DMS114 treated with DMSO at 0.1 percent for 48 hours (cell line): ENCODE measurements around the gene IFITM10.

ENCODE experiments used
- DNase-seq: peaks from one replicate; lab custom pipeline; 2025; ENCODE audit not compliant: unreplicated experiment; lab: John Stamatoyannopoulos, UW

IFITM10 gene

DNA sequence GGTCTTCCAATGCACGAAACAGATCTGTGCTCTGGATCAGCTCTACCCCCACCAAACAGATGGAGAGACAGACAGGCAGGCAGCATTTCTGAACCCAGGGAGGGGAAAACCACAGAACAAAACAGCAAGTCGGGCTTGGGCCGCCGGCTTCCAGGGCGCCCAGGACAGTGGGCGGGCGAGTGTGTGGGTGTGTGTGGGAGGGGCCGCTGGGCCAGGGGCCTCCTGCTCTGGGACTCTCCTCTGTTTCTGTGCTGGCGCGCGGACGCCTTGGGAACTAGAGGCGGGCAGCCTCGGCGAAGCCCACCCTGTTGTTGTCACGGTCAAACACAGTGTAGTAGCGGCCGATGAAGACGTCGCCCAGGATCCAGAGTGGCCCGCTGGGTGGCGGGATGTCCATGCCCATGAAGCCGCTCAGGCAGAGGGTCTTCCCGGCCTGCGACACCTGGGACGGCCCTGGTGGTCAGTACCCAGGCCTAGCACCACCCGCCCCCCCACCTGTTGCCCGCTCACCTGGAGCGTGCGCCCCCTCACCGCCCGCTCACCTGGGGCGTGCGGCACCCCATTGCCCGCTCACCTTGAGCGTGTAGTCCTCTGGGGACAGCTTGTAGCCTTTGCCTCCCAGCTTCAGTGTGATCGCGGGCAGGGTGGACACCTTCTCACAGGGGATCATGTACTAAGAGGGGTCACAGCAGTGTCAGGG lies 3.0 kb upstream of the IFITM10 start:
- DNase-seq = no peak

DNA sequence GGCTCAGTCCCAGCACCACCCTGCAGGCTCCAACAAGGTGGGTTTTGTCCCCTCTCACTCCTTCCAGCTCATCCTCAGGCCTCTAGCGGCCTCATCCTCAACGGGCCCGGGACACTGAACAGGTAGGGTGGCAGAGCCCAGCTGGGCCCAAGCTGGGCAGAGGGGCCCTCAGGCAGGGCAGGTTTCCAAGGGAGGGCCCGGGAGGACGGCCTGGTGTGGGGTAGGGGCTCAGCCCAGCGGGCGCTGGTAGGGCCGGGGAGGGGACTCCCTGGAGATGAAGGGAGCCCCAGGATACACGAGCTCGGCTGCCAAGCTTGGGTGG lies 2.5 kb upstream of the IFITM10 start:
- no peak for DNase-seq

DNA sequence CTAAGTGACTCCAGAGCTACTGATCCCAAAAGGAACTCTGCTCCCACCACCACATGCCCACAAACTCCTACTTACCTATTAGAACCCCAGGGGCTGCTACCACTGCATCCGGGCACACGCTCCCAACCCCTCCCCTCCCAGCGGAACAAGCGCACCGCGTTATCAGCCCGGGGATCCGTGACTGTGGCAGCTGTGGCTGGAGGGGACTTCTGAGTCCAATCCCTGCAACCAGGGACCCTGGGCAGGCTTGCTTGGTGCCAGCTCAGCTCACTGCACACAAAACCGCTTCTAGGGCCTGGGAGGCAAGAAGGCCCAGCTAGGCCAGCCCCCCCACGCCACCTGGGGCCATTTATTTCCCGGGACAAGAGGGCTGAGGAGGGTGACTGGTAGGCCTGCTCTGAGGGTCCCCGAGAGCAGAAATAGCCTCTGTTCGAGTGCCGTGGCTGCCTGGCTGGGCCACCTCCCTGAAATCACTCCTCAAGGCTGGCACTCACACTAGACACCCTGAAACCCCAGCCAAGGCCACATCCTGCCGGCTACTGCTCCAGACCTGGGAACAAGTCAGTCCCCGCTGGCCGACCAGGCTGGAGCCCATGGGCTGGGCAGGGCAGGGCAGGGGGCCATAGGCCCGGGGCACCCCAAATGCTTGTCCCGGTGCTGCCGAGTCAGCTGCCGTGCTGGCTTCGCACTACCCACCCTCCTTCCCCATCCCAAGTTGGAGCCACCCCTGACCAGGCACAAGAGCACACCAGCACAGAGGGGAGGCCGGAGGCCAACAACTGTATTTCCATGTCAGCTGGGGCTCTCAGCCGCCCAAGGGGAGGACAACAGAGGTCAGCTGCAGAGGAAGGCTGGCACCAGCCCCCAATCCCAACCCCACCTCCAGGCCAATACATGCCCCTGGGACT lies 1.9 kb upstream of the IFITM10 start:
- DNase-seq = no peak

DNA sequence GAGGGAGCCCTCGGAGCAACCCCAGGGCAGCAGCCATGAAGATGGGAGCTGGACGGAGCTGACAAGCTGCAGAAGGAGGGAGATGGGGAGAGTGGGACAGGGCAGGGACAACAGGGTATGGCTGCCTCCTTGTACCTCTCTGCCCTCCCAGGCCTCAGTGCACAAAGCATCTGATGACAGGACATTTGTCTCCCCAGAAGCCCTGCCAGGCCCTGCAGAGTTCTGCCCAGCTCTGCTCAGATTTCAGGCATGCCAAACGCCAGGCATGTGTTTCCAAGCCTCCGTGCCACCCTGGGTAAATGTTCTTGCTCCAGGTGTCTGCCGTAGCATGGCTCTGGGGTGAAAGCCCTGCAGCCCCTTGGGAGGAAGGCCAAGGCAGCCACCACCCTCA lies 1.1 kb upstream of the IFITM10 start:
- no peak for DNase-seq

DNA sequence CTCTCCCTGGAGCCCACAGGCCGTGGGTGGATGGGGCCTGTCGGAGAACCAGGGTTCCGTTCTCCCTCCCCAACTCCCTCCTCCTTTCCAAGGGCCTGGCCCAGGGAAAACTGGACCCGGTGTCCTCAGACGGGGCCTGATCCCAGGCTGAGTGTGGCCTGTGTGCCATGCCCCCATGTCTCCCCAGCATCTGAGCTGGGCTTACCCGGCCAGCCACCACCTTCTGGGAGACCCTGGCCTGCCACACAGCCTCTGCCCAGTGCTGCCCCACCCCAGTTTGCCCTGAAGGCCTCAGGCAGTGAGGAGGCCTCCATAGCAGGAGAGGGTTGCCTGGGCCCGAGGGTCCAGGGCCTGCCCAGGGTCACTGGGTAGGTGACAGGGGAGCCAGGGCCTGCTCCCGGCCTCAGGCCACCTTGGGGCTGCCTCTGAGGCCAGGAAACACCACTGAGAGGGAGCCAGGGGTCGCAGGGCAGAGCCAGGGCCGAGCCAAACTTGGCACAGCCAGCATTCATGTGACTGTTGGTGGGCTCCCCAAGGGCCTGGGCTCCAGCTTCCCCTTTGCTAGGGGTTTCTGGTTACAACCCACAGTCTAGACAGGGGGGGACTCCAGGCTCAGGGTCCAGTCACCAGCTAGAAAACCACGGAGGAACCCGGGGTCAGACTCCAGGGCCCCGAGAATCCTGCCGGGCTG lies 590 bp upstream of the IFITM10 start:
- no peak for DNase-seq

DNA sequence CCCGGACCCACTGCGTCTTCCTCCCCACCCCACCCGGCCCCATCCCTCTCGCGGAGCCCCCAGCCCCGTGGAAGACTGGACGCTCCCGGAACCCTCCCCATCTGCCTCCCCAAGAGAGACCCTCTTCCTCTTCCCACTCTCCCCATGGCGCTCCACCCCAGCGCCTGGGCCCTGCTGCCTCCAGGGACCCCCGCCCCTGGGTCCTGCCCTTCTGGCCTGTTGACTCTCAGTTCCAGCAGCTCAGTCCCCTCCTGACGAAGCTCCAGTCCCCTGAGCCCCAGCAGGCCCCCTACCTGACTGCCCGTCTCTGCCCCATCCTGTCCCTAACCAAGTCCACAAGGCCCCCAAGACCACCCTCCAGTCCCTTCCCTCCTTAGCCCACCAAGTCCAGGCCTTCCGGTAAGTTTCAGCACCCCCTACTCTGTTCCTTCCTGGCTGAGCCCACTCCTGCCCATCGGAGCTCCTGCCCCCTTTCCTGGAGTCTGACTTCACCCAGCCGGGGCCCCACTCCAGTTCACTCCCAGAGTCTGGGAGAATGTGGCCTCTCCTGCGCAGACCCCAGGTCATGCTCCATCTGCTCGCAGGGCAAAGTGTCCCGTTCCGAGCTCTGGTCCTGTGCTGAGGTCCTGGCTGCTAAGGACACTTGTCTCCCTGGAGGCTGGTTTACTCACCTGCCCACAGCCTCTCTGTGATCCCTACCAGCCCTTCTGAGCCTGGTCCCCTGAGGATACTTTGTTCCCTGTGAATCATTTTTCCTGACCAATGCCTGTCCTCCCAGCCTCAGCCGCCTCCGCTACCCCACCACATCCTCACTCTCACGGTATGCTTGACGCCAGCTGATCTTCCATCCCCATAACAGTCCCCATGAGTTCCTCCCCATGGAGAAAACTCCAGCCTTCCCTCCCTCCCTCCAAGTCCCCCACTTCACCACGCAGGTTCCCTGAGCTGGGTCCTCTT lies 722 bp downstream of the IFITM10 start:
- DNase-seq = no peak

DNA sequence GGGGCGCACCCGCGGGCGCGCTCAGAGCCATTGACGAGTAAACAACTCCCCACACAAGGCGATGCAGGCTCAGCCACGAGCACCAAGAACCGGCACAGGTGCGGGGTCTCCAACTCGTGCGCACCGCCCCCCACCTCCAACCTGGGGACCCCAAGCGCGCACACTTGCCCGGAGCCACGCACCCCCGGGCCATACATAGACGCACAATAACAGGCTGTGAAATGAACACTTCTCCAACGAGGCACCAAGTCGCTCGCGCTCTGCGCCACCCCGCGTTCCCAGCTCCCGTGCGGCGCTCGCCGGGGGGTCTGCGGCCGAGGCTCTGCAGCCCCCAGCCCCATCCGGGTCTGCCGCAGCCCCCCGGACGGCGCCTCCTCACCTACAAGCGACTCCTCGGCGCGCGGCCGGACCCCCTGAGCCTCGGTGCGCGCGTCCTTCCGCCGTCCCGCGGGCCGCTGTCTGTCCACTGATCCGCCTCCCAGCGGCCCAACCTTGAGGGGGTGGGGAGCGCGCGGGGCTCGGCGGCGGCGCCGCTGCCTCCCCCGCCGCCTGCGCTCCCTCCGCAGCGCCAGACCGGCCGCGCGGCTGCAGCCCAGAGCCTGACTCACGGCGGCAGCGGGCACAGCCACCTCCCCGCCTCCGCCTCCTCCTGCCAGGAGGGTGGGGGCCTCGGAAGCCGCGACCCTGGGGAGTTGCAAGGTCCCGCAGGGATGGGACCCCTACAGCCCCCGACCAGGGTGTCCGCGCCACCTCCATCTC lies 1.6 kb downstream of the IFITM10 start:
- no peak for DNase-seq

DNA sequence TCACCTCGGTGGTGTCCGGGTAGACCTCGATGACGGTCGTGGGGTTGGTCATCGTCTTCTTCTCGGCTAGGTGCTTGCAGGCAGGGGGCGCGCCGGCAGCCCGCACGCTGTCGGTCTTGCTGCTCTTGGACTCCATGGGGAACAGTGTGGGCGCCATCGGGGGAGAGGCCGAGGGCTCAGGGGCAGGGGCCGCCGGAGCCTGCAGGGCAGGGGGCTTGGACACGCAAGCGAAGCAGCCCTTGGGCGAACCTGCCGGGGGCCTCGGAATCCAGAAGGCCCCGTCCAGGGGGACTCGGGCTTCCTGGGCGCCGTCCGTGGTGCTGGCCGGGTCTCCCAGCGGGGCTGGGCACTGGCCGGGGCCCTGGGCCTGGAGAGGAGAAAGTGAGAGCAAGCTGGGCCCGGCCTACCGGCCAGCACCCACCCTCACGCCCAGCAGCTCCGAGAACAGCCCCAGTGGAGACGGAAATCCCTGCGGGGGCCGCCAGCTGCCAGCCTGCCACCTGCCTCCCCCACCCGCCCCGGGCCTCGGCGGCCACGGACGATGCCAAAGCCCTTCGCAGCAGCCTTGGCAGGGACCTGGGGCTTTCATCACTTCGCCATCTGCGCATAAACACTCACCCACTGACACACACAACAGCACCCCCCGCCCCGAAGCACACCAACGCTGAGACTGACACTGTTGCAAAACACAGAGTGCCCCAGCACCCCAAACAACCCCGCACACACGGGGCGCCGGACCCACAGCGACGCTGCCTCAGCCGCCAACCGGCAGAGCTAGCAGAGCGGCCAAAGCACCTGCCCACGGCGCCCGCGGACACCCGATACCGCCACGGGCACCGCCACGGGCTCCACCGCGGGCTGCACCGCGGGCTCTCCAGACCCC lies 2.4 kb downstream of the IFITM10 start:
- DNase-seq = no peak

DNA sequence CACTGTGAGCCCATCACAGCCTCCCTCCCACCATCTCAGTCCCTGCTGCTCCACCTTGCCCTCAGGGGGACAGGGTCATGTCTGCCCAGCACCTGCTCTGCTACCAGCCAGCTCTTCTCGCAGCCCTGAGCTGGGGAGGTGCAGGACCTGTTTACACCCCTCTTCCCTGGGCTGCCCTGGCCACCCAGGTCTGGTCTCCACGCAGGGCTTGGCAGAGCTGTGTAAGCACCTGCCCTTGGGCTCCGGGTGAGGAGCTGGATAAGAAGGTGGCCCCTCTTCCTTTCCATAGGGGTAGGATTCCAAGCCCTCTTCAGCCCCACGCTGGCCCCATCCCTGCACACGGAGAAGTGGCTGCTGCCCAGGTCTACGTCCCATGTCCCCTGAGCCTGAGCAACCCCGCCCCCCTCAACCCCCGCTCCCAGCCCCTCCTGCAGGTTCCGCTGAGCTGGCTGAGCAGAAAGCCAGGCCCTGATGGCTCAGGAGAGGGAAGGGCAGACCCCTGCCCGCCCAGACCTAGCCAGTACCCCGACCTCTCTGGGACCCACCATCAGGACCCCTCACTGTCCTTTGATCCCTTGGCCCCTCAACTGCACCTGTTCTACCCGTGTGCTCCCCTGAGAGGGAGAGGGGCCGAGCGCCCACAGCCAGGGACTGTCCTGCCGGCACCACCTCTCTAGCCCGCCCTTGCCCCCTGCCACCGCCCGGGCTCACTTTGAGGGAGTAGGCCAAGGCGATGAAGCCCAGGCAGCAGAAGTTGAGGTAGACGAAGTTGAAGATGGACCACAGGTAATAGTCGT lies 3.2 kb downstream of the IFITM10 start:
- no peak for DNase-seq

DNA sequence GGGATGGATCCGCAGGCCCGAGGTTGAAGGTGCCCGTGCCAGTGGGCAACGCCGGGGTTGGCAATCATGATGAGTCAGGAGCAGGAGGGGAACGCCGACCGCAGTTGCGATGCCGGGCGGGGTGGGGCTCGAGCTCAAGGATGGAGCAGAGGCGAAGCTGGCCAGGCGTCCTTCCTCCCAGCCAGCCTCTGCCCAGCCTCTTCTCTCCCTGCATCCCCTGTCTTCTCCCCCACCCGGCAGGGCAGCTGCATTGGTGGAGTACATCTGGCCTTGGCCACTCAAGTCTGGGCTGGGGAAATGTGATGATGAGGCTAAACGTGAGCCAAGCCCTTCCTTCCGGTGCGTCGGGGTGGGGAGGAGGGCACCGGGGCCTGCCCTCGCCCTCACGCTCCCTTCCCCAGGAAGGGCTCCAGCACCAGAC lies 3.9 kb downstream of the IFITM10 start:
- DNase-seq = no peak

DNA sequence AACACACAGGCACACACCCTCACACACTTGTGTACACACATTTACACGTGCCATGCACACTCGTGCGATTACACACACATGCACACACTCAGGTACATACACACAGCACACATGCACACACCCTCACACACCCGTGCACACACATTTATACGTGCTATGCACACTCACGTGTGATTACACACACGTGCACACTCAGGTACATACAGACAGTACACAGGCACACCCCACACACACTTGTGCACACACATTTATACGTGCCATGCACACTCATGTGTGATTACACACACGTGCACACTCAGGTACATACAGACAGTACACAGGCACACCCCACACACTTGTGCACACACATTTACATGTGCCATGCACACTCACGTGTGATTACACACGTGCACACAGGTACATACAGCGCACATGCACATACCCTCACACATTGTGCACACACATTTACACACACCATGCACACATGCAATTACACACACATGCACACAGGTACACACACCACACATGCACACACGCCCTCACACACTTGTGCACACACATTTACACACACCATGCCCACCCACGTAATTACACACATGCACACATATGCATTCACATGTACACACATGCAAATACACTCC lies 4.6 kb downstream of the IFITM10 start:
- no peak for DNase-seq

DNA sequence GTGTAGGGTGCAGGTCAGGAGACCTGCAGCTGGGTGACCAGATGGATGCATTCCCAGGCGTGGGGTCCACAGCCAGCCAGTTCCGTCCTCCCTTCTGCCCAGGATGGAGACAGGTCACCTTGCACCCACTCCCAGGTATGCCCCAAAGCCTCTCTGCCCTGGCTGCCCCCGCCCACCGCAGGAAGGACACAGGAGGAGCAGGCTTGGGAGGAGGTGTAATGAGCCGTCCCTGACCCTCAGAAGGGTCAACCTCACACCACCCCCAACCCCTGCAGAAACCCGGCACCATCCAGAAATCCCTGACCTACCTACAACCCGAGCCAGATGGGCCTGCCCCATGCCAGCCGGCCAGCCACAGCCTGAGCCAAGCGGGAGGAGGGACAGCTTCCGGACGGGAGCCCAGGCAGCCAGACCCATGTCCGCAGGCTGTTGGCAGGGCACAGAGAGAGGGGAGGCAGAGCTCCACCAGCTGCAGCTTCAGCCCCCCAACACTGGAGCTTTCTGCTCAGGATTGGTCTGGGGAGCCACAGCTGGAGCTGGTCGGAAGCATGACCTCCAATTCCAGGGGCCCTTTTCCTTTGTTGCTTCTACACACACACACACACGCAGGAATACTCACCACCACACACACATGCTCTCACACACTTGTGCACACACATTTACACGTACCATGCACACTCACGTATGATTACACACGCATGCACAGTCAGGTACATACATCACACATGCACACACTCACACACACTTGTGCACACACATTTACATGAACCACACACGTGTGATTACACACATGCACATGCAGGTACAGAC lies 5.3 kb downstream of the IFITM10 start:
- DNase-seq = no peak

DNA sequence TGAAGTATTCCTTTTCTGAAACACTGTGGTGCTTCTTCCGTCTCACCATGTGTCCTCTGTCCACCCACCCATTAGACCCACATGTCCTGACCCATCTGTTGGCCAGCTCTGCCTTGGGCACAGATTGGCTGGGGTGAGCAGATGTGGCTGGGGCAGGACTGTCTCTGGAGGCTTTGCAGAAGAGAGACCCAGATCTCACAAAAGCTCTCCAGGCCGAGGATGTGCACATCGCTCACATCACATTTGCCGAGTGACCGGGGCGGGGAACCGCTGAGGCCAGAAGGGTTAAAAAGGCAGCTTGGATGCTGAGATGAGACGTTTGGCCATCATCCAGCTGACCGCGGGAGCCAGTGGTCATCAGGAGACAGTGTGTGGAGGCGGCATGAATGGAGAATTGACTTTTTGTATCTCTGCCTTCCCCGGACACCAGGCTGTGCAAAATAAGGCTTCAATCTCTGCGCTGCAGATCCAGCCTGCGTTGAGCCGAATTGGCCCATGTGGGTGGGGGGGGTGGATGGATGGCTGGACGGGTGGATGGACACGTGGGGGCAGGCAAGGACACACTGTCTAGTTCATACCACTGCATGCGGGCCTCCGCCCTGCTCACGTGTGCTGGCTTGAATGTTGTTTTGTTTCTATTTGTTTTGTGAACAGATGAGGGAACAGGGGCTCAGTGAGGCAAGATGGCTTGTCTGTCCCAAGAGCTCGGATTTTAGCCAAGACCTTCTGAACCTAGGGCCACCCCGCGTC lies 6.1 kb downstream of the IFITM10 start:
- DNase-seq = no peak

DNA sequence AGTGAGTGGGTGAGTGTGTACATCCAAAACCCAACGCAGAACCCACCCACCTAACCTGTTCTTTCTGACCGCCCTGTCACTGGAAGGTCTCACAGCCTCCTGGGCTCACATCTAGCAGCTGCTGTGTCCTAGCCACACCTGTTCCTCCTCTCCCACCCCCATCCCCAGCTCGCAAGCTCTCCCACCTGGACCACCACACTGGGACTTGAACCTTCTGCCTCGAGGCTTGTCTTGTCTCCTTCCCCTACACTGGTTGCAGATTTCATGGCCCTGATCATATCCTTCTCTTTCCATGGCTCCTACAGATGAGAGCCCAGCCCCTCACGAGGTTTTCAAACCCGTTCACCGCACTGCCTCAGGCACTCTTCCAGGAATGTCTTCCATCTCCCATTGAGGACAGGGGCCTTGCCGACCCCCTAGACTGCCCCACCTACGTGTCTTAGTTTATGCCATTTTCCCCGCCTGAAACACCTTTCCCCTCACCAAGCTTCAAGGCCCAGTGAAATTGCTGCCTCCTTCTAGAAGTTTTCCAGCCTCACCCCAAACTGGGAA lies 6.7 kb downstream of the IFITM10 start:
- no peak for DNase-seq

DNA sequence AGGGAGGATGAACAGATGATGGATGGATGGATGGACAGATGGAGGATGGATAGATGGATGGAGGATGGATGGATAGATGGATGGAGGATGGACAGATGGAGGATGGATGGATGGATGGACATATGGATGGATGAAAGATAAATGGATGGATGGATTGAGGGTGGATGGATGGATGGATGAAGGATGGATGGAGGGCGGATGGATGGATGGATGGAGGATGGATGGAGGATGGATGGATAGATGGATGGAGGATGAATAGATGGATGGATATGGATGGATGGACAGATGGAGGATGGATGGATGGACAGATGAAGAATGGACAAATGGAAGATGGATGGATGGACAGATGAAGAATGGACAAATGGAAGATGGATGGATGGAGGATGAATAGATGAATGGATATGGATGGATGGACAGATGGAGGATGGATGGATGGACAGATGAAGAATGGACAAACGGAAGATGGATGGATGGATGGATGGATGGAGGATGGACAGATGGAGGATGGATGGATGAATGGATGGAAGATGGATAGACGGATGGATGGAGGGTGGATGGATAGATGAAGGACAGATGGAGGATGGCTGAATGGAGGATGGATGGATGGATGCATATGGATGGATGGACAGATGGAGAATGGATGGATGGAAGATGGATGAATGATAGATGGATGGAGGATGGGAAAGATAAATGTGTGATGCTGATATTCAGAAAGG lies 7.4 kb downstream of the IFITM10 start:
- no peak for DNase-seq
